Measurements from ENCODE around the gene FLNC. TPM values are rescaled to one million over a fixed set of nuclear protein-coding genes. Genes with fewer than 3 reads are reported as not detected.

FLNC gene
- total RNA-seq, 4 donors from 2014 or later = 21.3 to 234 (median 57.9) TPM

DNA sequence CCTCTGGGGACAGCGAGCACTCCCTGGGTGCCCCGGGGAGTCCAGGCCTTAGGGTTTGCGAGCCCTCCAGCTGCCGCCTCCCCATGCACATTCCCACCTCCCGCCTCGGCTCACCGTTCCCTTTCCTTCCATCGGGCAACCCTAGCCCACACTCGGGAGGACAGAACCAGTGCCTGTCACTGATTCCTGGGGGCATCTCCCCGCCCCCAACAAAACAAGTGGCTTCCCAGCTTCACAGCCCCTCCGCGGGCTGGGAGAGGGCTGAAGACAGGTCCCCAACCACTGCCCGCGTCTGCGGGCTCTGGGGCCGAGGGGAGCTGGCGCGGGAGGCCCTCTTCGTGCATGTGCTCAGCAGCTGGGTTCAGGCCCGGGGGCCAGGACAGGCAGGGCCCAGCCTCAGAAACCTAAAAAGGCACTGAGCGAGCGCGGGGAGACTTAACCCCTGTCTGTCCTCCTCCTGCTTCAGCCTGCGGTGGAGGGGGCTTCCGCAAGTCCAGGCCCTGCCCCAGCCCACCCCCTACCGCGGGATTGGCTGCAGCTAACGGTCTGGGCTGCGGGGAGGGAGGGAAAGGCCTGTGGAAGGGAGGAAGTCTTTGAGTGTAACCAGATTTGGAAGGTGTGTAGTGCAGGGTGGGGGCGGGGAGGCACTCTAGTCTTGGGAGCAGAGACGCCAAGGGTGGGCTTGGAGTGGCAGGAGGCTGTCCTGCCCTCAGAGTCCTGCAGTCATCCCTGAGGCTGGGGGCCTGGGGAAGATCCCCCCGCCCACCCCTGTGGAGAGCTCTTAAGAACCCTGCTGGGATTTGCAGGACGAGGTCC is 1.2 kb downstream of the FLNC start:
- H3K4me3 ChIP-seq = peak overlapping the region; percentile 29 to 82 (median 52)
- no peak for TF ChIP-seq EP300 (IDR thresholded peaks at IDR 0.05; ENCODE audit: low read depth)
- peak; percentile 54 for TF ChIP-seq POLR2A (IDR thresholded peaks at IDR 0.05)
- TF ChIP-seq, protein P1, sequence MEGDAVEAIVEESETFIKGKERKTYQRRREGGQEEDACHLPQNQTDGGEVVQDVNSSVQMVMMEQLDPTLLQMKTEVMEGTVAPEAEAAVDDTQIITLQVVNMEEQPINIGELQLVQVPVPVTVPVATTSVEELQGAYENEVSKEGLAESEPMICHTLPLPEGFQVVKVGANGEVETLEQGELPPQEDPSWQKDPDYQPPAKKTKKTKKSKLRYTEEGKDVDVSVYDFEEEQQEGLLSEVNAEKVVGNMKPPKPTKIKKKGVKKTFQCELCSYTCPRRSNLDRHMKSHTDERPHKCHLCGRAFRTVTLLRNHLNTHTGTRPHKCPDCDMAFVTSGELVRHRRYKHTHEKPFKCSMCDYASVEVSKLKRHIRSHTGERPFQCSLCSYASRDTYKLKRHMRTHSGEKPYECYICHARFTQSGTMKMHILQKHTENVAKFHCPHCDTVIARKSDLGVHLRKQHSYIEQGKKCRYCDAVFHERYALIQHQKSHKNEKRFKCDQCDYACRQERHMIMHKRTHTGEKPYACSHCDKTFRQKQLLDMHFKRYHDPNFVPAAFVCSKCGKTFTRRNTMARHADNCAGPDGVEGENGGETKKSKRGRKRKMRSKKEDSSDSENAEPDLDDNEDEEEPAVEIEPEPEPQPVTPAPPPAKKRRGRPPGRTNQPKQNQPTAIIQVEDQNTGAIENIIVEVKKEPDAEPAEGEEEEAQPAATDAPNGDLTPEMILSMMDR (IDR thresholded peaks at IDR 0.05) = no peak
- peak; percentile 55 to 68 (median 64) for TF ChIP-seq POLR2AphosphoS5 (IDR thresholded peaks at IDR 0.05)
- H3K27me3 ChIP-seq = peaks cover 50% of the 10 kb centered on the region
- WGBS, 2 donors (ENCODE audit: low coverage in 1 of 2) = 17% methylated on average over 24 of the region's 33 CpGs; no CpG with 5 or more reads in 1 of the 2 donors
- no peaks in the 10 kb centered on the region for H3K36me3 ChIP-seq
- peak; percentile 46 for DNase-seq
- peak overlapping the region; percentile 78 to 94 (median 82) for H3K27ac ChIP-seq
- H3K9me3 ChIP-seq = no peaks in the 10 kb centered on the region
- intact Hi-C loops (cut with DNase I; ENCODE audit: low total_unique reads) (no loop called here), in situ Hi-C loops (cut with MboI; ENCODE audit: low pct_ligation_motif_present in 1 of 4, low pct_unique_long_range_greater_than_20kb in 1 of 4, low sequenced_read_pairs in 3 of 4) (no loop called here)
- peaks cover 12 to 46% (median 27%) of the 10 kb centered on the region in 4 donors for H3K4me1 ChIP-seq

DNA sequence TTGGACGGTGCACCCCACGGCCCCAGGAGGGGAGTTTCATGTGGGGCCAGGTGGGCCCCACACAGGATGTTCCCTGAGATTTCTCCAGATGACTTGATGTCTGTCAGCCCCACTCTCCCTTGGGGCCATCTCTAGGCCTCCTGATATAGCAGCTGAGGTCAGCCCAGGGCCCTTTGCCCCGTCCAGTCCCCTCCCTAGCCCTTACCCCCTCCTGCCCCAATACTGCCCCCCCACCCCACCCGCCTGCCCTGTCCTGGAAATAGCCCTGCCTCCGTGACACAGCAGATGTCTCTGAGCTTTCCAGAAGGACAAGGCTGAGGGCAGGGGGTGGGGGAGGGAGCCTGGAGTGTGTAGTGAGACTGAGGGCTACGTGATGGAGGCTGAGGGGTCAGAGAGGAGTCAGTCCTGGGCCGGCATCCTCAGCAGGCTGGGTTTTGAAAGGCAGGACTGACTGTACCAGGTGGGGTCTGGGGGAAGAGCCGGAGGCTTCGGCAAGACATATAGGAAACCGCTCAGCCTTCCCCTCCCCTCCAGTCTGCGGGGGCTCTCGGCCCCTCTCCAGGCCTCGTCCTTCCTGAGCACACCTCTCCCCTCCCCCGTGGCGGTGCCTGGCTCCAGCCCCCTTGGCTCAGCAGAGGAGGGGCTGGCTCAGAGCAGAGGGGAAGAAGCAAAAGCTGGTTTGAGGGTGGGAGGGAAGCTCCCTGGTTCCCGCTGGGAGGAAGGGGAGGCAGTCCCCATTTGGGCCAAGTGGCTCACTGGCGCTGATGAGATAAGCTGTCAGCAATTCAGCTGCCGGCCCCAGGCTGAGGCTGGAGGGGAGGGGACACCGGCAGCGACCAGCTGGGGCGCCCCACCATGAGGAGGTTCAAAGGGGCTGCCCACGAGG is 2.0 kb downstream of the FLNC start:
- Histone ChIP-seq H3K9me3 (no peaks in the 10 kb centered on the region), H3K27me3 (peaks cover 50% of the 10 kb centered on the region), H3K4me1 (peaks cover 12 to 46% (median 27%) of the 10 kb centered on the region in 4 donors), H3K27ac (peak overlapping the region; percentile 78 to 94 (median 82)), H3K4me3 (peak overlapping the region; percentile 9 to 55 (median 34)), H3K36me3 (no peaks in the 10 kb centered on the region)
- TF ChIP-seq POLR2AphosphoS5 (IDR thresholded peaks at IDR 0.05) (no peak), POLR2A (IDR thresholded peaks at IDR 0.05) (no peak), EP300 (IDR thresholded peaks at IDR 0.05; ENCODE audit: low read depth) (no peak)
- TF ChIP-seq, protein P1 (IDR thresholded peaks at IDR 0.05) = no peak
- in situ Hi-C loops (cut with MboI; ENCODE audit: low pct_ligation_motif_present in 1 of 4, low pct_unique_long_range_greater_than_20kb in 1 of 4, low sequenced_read_pairs in 3 of 4) (no loop called here), intact Hi-C loops (cut with DNase I; ENCODE audit: low total_unique reads) (loop anchor here (2.0 kb wide), 1 partner anchor 75 kb away; no protein-coding TSS in a partner anchor)
- DNase-seq = no peak
- 24% methylated on average over 21 of the region's 22 CpGs; no CpG with 5 or more reads in 1 of the 2 donors for WGBS, 2 donors (ENCODE audit: low coverage in 1 of 2)

DNA sequence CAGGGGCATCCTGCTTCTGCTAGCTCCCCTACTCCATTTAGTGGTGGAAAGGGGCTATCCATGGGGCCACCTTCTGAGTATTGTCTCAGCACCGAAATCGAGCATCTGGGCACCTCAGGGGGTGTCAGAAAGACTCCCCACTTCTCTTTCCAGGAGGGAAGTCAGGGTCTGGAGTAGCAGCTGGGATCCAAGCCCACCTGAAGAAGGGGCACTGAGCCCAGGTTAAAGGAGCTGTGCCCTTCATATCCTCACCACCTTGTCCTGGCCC is 2.6 kb downstream of the FLNC start:
- WGBS, 2 donors (ENCODE audit: low coverage in 1 of 2) = no CpG with 5 or more reads among the region's 2 CpGs
- Histone ChIP-seq H3K27me3 (peaks cover 50% of the 10 kb centered on the region), H3K36me3 (no peaks in the 10 kb centered on the region), H3K27ac (peak overlapping the region; percentile 78 to 94 (median 82)), H3K4me1 (peaks cover 12 to 46% (median 27%) of the 10 kb centered on the region in 4 donors), H3K9me3 (no peaks in the 10 kb centered on the region), H3K4me3 (peak overlapping the region; percentile 9 to 55 (median 34))
- intact Hi-C loops (cut with DNase I; ENCODE audit: low total_unique reads) (loop anchor here (2.0 kb wide), 1 partner anchor 76 kb away; no protein-coding TSS in a partner anchor), in situ Hi-C loops (cut with MboI; ENCODE audit: low pct_ligation_motif_present in 1 of 4, low pct_unique_long_range_greater_than_20kb in 1 of 4, low sequenced_read_pairs in 3 of 4) (no loop called here)
- DNase-seq = no peak
- TF ChIP-seq, protein P1 (IDR thresholded peaks at IDR 0.05) = no peak
- no peak for TF ChIP-seq POLR2AphosphoS5 (IDR thresholded peaks at IDR 0.05)
- TF ChIP-seq EP300 (IDR thresholded peaks at IDR 0.05; ENCODE audit: low read depth) = no peak
- TF ChIP-seq POLR2A (IDR thresholded peaks at IDR 0.05) = no peak
